Endodermal cell (in vitro differentiated cells): Measurements from ENCODE around the gene TADA3. TPM values are rescaled to one million over a fixed set of nuclear protein-coding genes. Genes with fewer than 3 reads are reported as not detected.

Experiments
- DNase-seq: peaks from one replicate; pipeline ENCODE4 v3.0.0-alpha.2; 2017
- H3K27ac ChIP-seq: 2 replicates; pipeline ENCODE4 v1.5.1; 2013; ENCODE audit warnings: mild to moderate bottlenecking, low read depth, low read length, moderate library complexity
- H3K27me3 ChIP-seq: 2 replicates; pipeline ENCODE4 v1.6.1; 2013; ENCODE audit warnings: mild to moderate bottlenecking, low read length, moderate library complexity; ENCODE audit not compliant: insufficient read depth, control insufficient read depth, poor library complexity, severe bottlenecking
- H3K36me3 ChIP-seq: 2 replicates; pipeline ENCODE4 v1.7.0; 2013; ENCODE audit warnings: mild to moderate bottlenecking, low read length, moderate library complexity; ENCODE audit not compliant: control insufficient read depth, insufficient read depth
- H3K4me1 ChIP-seq: one replicate; pipeline ENCODE4 v1.7.0; 2013; ENCODE audit warnings: low read length; ENCODE audit not compliant: control insufficient read depth, insufficient read depth
- H3K4me3 ChIP-seq: 2 replicates; pipeline ENCODE4 v1.5.1; 2013; ENCODE audit warnings: mild to moderate bottlenecking, low read length, moderate library complexity
- H3K9ac ChIP-seq: 2 replicates; pipeline ENCODE4 v1.6.1; 2013; ENCODE audit warnings: mild to moderate bottlenecking, low read length, moderate library complexity; ENCODE audit not compliant: poor library complexity, severe bottlenecking; ENCODE audit errors: extremely low read depth
- H3K9me3 ChIP-seq: 2 replicates; pipeline ENCODE4 v1.6.1; 2013; ENCODE audit warnings: mild to moderate bottlenecking, low read length, moderate library complexity; ENCODE audit not compliant: control insufficient read depth
- H3K27ac Mint-ChIP-seq: 2 replicates; pipeline ENCODE4 v1.8.0; 2020; ENCODE audit warnings: mixed read lengths
- H3K27me3 Mint-ChIP-seq: 2 replicates; pipeline ENCODE4 v1.8.0; 2021; ENCODE audit warnings: mild to moderate bottlenecking, mixed read lengths; ENCODE audit not compliant: insufficient read depth
- H3K36me3 Mint-ChIP-seq: 2 replicates; pipeline ENCODE4 v1.8.0; 2020; ENCODE audit warnings: low read depth, mixed read lengths
- H3K4me1 Mint-ChIP-seq: 2 replicates; pipeline ENCODE4 v1.8.0; 2020; ENCODE audit warnings: mixed read lengths
- H3K4me3 Mint-ChIP-seq: 2 replicates; pipeline ENCODE4 v1.8.0; 2020; ENCODE audit warnings: mild to moderate bottlenecking, moderate library complexity, mixed read lengths
- H3K9me3 Mint-ChIP-seq: 2 replicates; pipeline ENCODE4 v1.8.0; 2020; ENCODE audit warnings: mild to moderate bottlenecking, mixed read lengths
- WGBS, 2 experiments: methylation state at CpG; one replicate each; pipeline versions ENCODE4 v1.1.5 to v1.1.7; 2013; ENCODE audit warnings: missing lambda C conversion rate in 2 of 2, mixed read lengths in 1 of 2; ENCODE audit not compliant: insufficient coverage in 1 of 2, insufficient read length in 1 of 2; 5-methylcytosine and 5-hydroxymethylcytosine counted together
- total RNA-seq, 2 donors: library from RNA; stranded (reverse); fragmentation: NEBNext Ultra II Directional in 1 of 2; extraction: Animal tissue kit (Norgen Biotek cat#: 25700) in 1 of 2; gene quantifications; 2 replicates in 1 of 2; 3 replicates in 1 of 2; pipeline ENCODE4 v1.2.1, GENCODE V29; 2021
- TF ChIP-seq, protein P1 (sequence below): fragments of 200-600 bp; sonication (generic); conservative IDR thresholded peaks from 2 replicates; pipeline ENCODE4 v1.5.0; 2021; ENCODE audit warnings: antibody characterized with exemption, mild to moderate bottlenecking

Gene TADA3
- total RNA-seq, 2 donors from 2014 or later, result 52.4 to 62.0 TPM

DNA sequence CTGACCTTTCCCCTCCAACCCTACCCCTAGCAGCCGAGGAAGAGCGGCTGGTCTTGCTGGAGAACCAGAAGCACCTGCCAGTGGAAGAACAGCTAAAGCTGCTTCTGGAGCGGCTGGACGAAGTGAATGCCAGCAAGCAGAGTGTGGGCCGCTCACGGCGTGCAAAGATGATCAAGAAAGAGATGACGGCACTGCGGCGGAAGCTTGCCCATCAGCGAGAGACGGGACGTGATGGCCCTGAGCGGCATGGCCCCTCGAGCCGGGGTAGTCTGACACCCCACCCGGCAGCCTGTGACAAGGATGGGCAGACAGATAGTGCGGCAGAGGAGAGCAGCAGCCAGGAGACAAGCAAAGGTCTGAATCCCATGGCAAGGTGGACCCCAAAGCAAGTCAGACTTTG, 48.7 kb downstream of the TADA3 start:
- TF ChIP-seq, protein P1, sequence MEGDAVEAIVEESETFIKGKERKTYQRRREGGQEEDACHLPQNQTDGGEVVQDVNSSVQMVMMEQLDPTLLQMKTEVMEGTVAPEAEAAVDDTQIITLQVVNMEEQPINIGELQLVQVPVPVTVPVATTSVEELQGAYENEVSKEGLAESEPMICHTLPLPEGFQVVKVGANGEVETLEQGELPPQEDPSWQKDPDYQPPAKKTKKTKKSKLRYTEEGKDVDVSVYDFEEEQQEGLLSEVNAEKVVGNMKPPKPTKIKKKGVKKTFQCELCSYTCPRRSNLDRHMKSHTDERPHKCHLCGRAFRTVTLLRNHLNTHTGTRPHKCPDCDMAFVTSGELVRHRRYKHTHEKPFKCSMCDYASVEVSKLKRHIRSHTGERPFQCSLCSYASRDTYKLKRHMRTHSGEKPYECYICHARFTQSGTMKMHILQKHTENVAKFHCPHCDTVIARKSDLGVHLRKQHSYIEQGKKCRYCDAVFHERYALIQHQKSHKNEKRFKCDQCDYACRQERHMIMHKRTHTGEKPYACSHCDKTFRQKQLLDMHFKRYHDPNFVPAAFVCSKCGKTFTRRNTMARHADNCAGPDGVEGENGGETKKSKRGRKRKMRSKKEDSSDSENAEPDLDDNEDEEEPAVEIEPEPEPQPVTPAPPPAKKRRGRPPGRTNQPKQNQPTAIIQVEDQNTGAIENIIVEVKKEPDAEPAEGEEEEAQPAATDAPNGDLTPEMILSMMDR, result no peak
- WGBS, 2 experiments, result 97 to 100% methylated on average over 4 to 18 of the region's 18 CpGs

DNA sequence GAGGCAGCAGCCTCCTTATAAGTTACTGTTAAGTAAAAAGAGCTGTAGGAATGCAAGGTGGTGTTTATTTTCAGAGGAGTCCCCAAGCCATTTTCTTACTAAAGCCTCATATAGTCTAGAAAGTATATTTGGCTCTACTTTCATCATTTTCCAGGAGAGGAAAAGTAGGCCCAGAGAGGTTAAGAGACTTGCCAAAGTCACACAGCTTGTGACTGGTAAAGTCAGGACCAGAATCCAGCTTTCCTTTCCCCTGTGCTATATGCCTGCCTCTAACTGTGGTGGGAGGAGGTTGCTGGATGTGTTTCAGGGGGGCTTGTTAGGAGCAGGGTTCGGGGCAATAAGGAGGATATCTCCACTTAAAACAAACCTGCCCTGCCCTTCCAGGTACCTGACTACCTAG, 49.7 kb downstream of the TADA3 start:
- DNase-seq, result no peak
- no peak overlapping the region for H3K27ac ChIP-seq
- H3K36me3 ChIP-seq, result peaks cover 99% of the 10 kb centered on the region
- Mint-ChIP-seq H3K9me3 (no peaks in the 10 kb centered on the region), H3K4me3 (no peak overlapping the region), H3K4me1 (no peaks in the 10 kb centered on the region), H3K27ac (no peak overlapping the region), H3K36me3 (peaks cover 87% of the 10 kb centered on the region), H3K27me3 (no peaks in the 10 kb centered on the region)
- no peaks in the 10 kb centered on the region for H3K9me3 ChIP-seq
- WGBS, 2 experiments, result 100% methylated on average over 1 of the region's 1 CpG; no CpG with 5 or more reads in 1 of the 2 experiments
- H3K4me1 ChIP-seq, result peaks cover 6% of the 10 kb centered on the region
- H3K9ac ChIP-seq, result no peak overlapping the region
- TF ChIP-seq, protein P1, result no peak
- H3K4me3 ChIP-seq, result no peak overlapping the region
- H3K27me3 ChIP-seq, result no peaks in the 10 kb centered on the region

More for the DNA sequence above, 48.7 kb downstream of the TADA3 start:
- Histone ChIP-seq H3K27me3 (no peaks in the 10 kb centered on the region), H3K36me3 (peaks cover 99% of the 10 kb centered on the region), H3K4me3 (no peak overlapping the region), H3K9me3 (no peaks in the 10 kb centered on the region), H3K27ac (no peak overlapping the region), H3K4me1 (no peaks in the 10 kb centered on the region), H3K9ac (no peak overlapping the region)
- Mint-ChIP-seq H3K27ac (no peak overlapping the region), H3K4me3 (no peak overlapping the region), H3K4me1 (no peaks in the 10 kb centered on the region), H3K27me3 (no peaks in the 10 kb centered on the region), H3K9me3 (no peaks in the 10 kb centered on the region), H3K36me3 (peaks cover 90% of the 10 kb centered on the region)
- DNase-seq, result no peak

DNA sequence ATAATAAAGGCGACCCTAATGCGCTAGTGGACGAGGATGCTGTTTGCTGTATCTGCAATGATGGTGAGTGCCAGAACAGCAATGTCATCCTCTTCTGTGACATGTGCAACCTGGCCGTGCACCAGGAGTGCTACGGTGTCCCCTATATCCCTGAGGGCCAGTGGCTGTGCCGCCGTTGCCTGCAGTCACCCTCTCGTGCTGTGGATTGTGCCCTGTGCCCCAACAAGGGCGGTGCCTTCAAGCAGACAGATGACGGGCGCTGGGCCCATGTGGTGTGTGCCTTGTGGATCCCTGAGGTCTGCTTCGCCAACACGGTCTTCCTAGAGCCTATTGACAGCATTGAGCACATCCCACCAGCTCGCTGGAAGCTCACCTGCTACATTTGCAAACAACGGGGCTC, 53.1 kb downstream of the TADA3 start:
- no peaks in the 10 kb centered on the region for H3K27me3 ChIP-seq
- H3K27ac ChIP-seq, result no peak overlapping the region
- no peaks in the 10 kb centered on the region for H3K9me3 ChIP-seq
- 89 to 94% methylated on average over 9 to 15 of the region's 15 CpGs for WGBS, 2 experiments
- TF ChIP-seq, protein P1, result no peak
- DNase-seq, result no peak
- Mint-ChIP-seq H3K36me3 (peaks cover 80% of the 10 kb centered on the region), H3K27me3 (no peaks in the 10 kb centered on the region), H3K9me3 (no peaks in the 10 kb centered on the region), H3K27ac (no peak overlapping the region), H3K4me1 (no peaks in the 10 kb centered on the region), H3K4me3 (no peak overlapping the region)
- H3K36me3 ChIP-seq, result peaks cover 97% of the 10 kb centered on the region
- peaks cover 9% of the 10 kb centered on the region for H3K4me1 ChIP-seq
- H3K9ac ChIP-seq, result no peak overlapping the region
- H3K4me3 ChIP-seq, result no peak overlapping the region
